Activated CD4-positive, alpha-beta T cell treated with anti-CD3 and anti-CD28 coated beads, Interleukin-2, amount 50 U/mL, for 16 hours (primary cell): ENCODE measurements around the gene ATP6V0A4.
"Not testable (repeated sequence)": the region's sequence is repeated elsewhere in the genome, so short reads cannot be mapped to it uniquely, and the experiment has no call there.

Experiments
- DNase-seq: peaks from one replicate; pipeline ENCODE4 v3.0.0-alpha.2; 2020

Gene ATP6V0A4

DNA sequence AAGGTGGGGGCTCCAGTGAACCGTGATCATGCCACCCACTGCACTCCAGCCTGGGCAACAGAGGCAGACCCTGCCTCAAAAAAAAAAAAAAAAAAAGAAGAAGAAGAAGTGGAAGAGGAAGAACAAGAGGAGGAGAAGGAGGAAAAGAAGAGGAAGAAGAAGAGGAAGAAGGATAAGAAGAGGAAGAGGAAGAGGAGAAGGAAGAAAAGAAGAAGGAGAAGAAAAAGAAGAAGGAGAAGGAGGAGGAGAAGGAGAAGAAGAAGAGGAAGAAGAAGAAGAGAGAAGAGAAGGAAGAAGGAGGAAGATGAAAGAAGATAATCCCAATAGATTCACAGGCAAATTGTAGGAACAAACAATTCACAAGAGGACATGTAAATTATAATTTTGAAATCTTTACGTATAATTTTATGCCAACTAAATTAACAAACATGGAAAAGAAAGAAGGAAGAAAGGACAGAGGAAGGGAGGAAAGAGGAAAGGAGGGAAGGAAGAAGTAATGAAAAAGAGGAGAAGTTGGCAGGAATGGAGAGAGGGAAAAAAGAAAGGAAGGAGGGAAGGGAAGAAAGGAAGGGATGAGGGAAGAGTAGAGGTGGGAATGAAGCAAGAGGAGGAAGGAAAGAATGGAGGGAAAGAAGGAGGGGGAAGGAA lies 100.3 kb downstream of the ATP6V0A4 start:
- DNase-seq, result no peak

DNA sequence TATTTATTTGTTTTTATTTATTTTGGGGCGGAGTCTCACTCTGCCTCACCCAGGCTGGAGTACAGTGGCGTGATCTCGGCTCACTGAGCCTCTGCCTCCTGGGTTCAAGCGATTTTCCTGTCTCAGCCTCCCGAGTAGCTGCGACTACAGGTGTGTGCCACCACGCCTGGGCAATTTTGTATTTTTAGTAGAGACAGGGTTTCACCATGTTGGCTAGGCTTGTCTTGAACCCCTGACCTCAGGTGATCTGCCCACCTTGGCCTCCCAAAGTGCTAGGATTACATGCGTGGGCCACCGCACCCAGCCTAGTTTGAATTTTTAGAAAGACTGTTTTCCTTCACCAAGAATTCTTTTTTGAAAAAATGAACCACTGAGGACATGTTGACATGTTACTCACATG lies 102.2 kb downstream of the ATP6V0A4 start:
- not testable (repeated sequence) for DNase-seq

DNA sequence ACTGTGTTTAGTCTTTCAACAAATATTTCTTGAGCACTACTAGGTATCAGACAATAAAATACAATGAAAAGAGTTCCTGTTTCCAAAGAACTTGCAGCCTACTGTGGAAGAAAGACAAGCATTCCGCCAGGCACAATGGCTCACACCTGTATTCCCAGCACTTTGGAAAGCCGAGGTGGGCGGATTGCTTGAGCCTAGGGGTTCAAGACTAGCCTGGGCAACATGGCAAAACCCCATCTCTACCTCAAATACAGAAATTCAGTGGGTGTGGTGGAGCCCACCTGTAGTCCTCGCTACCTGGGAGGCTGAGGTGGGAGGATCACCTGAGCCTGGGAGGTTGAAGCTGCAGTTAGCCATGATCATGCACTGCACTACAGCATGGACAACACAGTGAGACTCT lies 102.9 kb downstream of the ATP6V0A4 start:
- no peak for DNase-seq

DNA sequence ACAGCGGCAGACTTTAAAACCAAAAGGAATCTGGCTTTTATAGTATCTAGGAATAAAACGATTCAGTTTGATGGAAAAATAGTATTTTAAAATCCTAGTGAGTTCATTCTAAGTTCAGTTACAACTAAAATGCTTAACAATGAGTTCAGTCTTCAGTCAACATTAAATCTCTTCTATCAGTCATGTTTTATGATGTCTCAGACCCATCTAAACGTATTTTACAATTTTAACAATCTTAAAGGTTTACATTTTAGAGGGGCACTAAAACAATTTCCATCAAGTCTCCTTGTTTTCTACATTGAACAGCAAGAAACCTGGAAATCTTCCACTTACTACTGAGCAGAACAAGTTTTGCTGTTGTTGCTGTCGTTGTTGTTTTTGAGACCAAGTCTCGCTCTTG lies 106.8 kb downstream of the ATP6V0A4 start:
- DNase-seq, result no peak

DNA sequence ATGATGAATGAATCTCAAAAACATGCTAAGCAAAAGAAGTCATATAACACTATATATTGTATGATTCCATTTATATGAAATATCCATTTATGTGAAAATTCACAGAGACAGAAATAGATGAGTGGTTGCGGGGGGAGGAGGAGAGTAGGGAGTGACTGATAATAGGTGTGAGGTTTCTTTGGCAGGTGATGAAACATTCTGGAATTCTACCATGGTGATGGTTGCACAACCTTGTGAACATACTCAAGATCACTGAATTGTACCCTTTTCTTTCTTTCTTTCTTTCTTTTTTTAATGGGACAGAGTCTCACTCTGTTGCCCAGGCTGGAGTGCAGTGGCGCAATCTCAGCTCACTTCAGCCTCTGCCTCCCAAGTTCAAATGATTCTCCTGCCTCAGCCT lies 107.5 kb downstream of the ATP6V0A4 start:
- no peak for DNase-seq

DNA sequence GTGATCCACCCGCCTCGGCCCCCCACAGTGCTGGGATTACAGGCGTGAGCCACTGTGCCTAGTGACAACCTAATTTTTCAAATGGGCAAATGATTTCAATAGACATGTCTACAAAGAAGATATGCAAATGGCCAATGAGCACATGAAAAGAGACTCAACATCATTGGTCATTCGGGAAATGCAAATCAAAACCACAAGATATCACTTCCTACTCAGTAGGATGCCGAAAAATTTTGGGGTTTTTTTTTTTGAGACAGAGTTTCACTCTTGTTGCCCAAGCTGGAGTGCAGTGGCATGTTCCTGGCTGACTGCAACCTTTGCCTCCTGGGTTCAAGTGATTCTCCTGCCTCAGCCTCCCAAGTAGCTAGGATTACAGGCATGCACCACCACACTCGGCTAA lies 110.0 kb downstream of the ATP6V0A4 start:
- not testable (repeated sequence) for DNase-seq

DNA sequence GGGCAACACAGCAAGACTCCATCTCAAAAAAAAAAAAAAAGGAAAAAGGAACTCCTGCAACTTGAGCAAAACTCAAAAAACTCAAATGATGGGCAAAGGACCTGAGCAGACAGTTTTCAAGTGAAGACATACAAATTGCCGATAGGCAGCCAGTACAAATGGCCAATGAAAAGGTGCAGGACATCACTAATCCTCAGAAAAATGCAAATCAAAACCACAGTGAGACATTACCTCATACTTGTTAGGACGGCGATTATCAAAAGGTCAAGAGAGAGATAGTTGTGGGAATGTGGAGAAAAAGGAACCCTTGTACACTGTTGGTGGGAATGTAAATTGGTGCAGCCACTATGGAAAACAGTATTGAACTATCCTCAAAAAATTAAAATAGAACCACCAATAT lies 113.7 kb downstream of the ATP6V0A4 start:
- DNase-seq, result no peak

DNA sequence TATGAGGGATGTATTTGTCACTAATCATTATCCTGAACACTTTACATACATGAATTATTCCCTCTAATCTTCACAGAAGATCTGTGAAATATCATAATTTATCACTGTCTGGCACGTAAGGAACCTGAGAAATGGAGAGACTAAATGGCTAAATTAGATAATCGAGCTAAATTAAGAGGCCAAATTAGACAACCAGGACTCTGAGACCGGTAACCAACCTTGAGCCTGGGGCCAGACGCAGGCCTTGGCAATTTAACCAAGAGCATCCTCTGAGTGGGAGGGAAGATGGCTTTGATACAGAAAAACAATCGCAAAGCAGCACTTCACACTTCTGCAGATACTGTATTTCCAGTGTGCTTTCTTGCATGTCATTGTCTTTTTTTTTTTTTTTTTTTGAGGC lies 118.2 kb downstream of the ATP6V0A4 start:
- no peak for DNase-seq

DNA sequence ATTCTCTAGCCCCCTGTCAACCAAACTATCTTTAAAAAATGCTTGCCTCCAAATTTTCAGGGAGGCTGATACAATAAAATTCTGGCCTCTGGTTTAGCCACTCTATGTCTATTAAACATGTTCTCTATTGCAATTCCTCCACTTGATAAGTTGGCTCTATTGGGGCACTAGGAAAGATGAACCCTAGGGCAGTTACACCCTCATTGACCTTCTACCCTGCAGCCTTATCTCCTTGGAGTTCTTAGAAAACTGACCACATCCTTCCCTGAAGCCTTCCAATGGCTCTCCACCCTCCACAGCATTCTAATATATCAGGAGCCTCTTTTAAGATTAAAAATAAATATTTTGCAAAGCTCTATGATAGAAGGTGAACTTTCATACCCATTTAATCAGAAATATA lies 127.4 kb downstream of the ATP6V0A4 start:
- no peak for DNase-seq

DNA sequence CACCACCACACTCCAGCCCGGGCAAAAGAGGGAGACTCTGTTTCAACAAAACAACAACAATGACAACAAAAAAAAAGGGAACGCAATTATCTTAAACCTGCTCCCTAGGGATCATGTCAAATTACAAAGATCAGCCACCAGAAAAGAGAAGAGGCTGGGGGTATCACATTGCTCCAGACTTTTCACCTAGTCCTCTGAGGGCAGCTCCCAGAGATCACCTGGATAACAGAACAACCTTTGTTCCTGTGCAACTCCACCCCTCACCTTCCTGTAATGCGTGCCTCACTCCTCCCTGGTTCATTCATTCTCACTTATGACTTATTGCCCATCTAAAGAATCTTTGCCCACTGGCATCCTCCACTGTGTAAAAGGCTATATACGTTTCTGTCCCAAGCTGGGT lies 128.6 kb downstream of the ATP6V0A4 start:
- no peak for DNase-seq

DNA sequence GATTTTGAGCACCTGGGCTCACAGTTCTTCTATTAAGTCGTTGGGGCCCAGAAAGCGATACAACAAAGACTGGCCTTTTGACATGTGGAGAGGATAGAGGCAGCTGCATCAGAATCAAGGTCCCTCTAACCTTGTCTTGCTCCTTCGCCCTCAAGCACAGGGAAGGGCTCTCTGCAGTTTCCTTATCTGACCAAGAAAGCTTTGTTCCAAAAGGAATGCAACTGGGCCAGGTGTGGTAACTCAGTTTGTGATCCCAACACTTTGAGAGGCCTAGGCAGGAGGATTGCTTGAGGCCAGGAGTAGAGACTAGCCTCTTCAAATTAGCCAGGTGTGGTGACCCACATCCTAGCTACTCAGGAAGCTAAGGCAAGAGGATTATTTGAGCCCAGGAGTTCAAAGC lies 129.1 kb downstream of the ATP6V0A4 start:
- DNase-seq, result no peak

DNA sequence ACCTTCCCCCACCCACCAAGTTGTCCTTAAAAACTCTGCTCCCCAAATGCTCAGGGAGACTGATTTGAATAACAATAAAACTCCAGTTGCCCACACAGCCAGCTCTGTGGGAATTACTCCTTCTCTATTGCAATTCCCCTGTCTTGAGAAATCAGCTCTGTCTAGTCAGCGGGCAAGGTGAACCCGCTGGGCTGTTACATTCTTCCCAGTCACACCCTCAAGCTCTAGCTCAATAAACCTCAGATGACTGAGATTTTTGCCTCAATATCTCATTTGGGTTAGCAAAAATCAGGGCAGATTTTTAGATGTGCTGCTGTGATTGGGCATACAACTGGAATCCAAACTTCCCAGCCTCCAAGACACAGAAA lies 129.8 kb downstream of the ATP6V0A4 start:
- DNase-seq, result no peak

DNA sequence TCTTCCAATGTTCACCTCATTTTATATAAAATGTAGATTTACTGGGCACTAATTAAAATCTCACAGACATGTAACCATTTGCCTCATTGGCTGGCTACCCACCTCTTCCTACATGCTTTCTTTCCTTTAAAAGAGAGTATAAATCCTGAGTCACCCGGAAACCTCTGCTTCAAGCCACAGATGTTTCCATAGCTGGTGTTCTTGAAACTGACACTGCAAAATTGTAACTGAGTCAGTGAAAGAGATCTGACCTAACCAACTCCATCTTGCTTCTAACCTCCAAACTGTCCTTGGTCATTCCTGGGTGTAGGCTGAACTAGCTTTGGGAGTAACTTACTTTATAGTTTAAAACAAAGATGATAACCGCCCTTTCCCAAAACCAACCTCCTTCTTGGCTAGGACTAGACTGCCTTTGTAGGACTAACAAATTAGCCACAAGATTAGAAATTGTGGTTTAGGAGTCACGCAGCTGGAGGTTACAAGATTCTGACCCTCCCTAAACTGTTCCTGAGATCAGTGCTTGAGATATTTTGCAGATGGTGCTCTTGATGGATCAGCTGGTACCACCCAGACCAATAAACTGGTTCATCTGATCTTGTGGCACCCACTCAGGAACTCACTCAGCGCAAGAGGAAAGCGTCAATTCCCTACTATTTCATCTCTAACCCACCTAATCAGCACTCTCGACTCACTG lies 130.3 kb downstream of the ATP6V0A4 start:
- peak; percentile 39 for DNase-seq

DNA sequence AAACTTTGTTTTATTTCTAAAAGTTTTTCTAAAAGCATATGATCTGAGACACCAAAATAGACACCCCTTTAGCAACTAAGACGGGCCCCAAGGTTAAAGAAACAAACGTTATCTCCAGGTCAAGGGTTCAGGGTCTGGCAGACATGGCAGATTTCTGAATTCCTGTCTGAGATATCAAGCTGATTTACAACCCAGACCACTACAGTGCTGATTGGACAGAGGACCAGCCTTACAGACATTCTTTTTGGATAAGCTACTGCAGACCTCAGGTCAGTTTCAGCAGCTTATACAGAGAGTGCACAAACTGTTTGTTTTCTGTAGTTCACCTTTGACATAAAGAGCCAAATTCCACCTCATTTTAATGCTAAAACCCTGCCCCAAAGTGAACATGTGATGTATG lies 131.6 kb downstream of the ATP6V0A4 start:
- DNase-seq, result no peak

DNA sequence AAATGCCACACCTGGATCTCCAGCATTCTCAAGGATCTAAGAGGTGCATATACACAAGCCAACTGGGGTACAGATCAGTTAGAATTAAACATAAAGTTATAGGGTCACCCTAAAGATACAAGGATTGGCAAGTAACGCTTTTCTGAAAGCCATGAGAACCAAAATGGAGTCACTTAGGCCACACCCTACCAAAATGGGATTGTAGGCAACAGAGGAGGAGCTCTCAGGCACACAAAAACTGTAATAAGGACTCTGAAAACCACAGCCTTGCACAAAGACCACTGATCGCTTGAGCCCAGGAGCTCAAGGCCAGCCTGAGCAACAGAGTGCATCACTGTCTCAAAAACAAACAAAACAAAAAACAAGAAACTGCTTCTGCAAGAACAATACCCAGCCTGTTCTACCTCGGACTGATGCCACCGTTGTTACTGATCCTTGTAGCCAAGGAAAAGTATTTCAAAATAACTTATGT lies 132.3 kb downstream of the ATP6V0A4 start:
- no peak for DNase-seq

DNA sequence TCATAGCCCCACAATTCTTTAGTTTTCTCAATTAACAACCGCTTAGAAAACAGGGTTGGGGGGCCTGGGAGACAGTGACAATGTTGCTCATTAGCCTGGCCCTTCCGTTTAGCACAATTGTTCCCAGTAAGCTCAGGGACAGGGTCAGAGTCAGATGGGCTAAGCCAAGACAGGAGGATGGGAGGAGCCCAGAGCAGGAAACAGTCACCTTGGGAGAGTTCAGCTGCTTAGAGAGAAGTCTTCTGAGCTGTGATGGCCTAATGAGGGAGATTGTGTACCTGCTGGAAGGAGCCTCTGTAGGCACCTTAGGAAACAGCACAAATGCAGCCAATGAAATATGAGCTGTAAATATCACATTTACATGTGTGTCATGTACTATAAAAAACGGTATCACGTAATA lies 132.7 kb downstream of the ATP6V0A4 start:
- DNase-seq, result no peak

DNA sequence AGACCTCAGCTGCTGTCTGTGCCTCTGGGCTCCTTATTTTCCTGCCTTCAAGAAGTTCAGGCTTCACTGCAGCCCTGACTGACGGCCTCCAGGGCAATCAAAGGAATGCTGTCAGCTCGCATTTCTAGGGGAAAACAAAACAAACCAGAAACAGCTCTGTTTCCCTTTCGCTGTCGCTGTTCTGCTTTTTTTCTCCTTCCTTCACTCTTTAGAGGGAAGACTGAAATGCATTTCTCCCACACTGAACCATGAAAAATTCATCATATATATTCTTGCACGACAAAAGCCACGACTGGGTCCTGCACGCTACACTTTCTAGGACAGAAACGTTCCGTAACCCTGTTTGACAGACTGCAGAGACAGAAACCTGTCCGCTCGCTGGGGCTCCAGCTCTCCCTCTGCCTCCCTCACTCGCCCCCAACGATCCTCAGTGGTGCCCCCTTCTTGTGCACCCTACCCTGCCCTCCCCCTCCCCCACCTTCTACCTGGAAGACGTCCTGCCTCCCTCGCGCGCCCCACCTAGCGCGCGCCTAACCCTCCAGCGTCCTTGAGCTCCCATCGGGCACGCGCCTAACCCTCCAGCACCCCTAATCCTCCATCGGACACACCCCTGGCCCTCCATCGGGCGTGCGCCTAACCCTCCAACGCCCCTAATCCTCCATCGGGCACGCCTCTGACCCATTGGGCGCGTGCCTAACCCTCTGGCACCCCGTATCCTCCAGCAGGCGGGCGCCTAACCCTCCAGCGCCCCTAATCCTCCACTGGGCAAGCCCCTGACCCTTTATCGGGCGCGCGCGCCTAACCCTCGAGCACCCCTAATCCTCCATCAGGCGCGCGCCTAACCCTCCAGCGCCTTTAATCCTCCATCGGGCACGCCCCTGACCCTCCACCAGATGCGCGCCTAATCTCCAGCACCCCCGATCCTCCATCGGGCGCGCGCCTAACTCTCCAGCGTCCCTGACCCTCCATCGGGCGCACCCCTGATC lies 134.0 kb downstream of the ATP6V0A4 start:
- no peak for DNase-seq

DNA sequence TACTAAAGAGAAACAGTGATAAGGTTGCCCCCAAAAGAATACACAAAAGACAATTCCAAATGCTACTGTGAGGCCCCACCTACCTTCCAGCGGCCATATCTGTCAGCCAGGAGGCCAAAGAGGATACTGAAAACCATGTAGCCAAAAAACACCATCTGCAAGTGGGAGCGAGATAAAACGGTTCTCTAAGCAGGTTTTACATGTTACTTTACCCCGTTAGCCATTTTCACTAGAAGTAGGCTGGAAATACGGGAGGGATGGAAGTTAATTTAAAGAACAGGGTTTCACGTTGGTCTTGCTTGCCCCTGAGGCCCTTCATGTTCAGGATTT lies 135.0 kb downstream of the ATP6V0A4 start:
- DNase-seq, result no peak

DNA sequence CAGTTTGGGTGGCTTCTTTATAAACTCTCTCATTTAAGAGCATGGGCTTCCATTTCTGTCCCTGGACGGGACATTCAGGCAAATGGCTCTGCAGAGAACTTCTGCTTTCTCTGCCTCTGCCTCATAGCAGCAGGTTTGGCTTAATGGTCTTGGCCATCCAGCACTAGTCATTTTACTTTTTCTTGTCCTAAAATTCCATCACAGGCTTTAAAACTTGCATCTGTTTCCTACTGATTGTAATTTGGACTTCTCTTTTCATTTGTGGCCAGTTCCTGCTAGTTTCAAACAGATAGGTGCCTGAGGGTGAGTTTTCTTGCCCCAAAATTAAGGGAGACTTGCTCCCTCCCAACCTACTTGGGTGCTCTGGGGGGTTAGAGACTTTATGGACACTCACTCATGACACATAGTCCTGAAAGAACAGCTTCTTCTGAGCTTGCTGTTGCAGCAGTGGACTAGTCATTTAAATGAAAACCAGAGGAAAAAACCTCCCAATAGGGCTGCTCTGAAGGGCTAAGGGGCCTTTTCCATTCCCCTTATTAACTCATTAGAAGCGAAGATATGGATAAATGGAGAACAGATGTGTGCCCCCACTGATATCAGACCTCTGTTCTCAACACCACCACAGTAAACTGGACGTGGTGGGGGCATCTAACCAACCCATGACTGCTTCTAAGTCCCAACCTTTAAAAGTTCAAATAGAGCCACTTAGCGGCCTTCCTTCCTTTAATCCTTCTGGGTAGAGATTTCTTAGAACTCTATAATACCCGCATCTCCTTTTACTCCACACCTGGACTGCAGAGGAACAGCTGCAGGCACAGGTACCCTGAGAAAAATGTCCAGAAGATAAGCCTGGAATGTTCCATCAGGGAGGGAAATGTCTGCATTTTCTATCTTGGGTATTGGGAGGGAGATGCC lies 135.7 kb downstream of the ATP6V0A4 start:
- DNase-seq, result no peak

DNA sequence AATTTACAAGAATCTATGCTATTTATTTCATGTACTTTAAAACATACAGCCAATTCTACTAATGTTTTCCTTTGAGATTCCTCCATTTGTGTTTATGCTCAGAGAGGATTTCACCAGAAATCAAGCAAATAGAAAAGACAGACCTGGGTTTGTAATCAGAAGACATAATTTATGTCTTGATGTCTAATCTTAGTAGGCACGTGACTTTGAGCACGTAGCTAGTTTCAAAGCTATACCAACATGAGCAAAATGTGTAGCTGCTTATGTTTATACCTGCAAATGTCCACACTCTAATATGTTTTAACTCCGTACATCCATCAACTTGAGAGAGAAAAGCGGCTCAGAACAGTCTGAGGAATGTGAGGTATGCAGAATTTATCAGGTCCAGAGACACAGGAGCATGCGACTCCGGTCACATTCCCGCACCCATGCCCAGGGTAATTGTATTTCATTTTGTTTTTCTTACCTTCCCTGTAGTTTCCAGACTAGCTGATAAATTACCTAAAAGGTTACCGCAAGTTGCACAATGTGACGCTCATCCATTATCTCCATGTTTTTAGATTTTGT lies 136.8 kb downstream of the ATP6V0A4 start:
- DNase-seq, result no peak

DNA sequence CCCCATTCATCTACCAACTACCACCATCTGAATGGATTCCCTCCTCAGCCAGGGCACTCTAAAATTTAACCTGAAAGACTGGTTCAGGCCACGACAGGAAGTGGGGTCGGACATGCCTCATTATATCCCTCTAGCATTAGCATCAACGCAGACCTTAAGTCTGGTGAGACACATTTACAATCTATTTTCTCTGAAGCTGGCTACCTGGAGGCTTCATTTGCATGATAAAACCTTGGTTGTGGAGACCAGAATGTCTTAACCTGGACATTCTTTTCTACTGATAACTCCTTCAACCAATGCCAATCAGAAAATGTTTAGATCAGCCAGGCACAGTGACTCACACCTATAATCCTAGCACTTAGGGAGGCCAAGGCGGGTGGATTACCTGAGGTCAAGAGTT lies 139.1 kb downstream of the ATP6V0A4 start:
- DNase-seq, result no peak

DNA sequence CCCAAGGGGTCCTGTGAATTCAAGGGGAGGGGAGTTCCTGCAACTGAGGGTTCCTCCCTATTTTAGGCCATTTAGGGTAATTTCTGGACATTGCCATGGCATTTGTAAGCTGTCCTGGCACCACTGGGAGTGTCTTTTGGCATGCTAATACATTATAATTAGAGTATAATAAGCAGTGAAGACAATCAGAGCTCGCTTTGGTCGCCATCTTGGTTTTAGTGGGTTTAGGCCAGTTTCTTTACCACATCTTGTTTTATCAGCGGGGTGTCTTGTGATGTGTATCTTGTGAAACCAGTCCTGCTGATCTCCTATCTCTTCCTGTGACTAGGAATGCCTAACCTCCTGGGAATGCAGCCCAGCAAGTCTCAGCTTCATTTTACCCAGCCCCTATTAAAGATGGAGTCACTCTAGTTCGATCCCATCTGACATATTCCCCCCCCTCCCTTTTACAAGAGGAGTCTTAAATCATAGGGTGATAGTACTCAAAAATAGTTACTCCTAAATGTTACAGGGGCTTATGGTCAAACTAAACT lies 140.1 kb downstream of the ATP6V0A4 start:
- DNase-seq, result no peak
